Lung (tissue), 16 donors: Measurements from ENCODE around the gene CCN5. TPM values are rescaled to one million over a fixed set of nuclear protein-coding genes. Genes with fewer than 3 reads are reported as not detected.
"Not testable (repeated sequence)": the region's sequence is repeated elsewhere in the genome, so short reads cannot be mapped to it uniquely, and the experiment has no call there.

Experiments used
- ATAC-seq: fragments of 200-7000 bp; cut with Tn5 transposase; one replicate; pipeline ENCODE4 v1.9.1; 2020; ENCODE audit warnings: moderate number of reproducible peaks; ENCODE audit not compliant: insufficient read depth, low FRiP score
- DNase-seq, 3 donors: peaks; one replicate each; pipeline ENCODE4 v3.0.0-alpha.2; 2013 to 2017
- H3K27ac ChIP-seq, 2 donors: one replicate each; pipeline ENCODE4 v1.5.1; 2013; ENCODE audit warnings: mild to moderate bottlenecking in 2 of 2, moderate library complexity in 2 of 2, control low read depth in 1 of 2, inconsistent platforms in 1 of 2, low read depth in 1 of 2, low read length in 1 of 2
- H3K27me3 ChIP-seq, 3 donors: one replicate each; pipeline ENCODE4 v1.5.1; 2013; ENCODE audit warnings: low read length in 2 of 3; ENCODE audit not compliant: control insufficient read depth in 3 of 3, insufficient read depth in 3 of 3
- H3K36me3 ChIP-seq, 4 donors: one replicate each; pipeline ENCODE4 v1.5.1; 2013; ENCODE audit warnings: low read length in 4 of 4, mild to moderate bottlenecking in 1 of 4, moderate library complexity in 1 of 4; ENCODE audit not compliant: control insufficient read depth in 4 of 4, insufficient read depth in 4 of 4
- H3K4me1 ChIP-seq, 5 donors: one replicate each; pipeline ENCODE4 v1.5.1; 2013; ENCODE audit warnings: low read length in 5 of 5, mild to moderate bottlenecking in 2 of 5, moderate library complexity in 1 of 5; ENCODE audit not compliant: control insufficient read depth in 5 of 5, insufficient read depth in 5 of 5
- H3K4me3 ChIP-seq: one replicate; pipeline ENCODE4 v1.5.1; 2013; ENCODE audit warnings: mild to moderate bottlenecking, control low read depth, moderate library complexity
- H3K9ac ChIP-seq, 2 donors: one replicate each; pipeline ENCODE4 v1.5.1; 2013; ENCODE audit warnings: low read length in 2 of 2, control low read depth in 1 of 2; ENCODE audit not compliant: insufficient read depth in 1 of 2
- H3K9me3 ChIP-seq, 4 donors: one replicate each; pipeline ENCODE4 v1.5.1; 2013; ENCODE audit warnings: low read length in 3 of 4, mild to moderate bottlenecking in 1 of 4, moderate library complexity in 1 of 4; ENCODE audit not compliant: control insufficient read depth in 4 of 4, insufficient read depth in 3 of 4
- CTCF ChIP-seq: IDR thresholded peaks from 2 replicates; pipeline ENCODE4 v1.5.1; 2012; ENCODE audit warnings: mild to moderate bottlenecking; ENCODE audit errors: control extremely low read depth, extremely low read depth
- WGBS, 2 donors: extraction: QIAGEN DNeasy Blood & Tissue Kit; methylation state at CpG; one replicate each; pipeline ENCODE4 v1.1.7; 2013; 5-methylcytosine and 5-hydroxymethylcytosine counted together
- long read RNA-seq, 5 donors: transcript quantifications; one replicate each; lab custom pipeline, GENCODE V29; 2026
- polyA plus RNA-seq, 2 donors: library from polyadenylated mRNA; stranded (reverse); fragments of 200-250 nt; gene quantifications; one replicate each; pipeline ENCODE4 v1.2.1, GENCODE V29; 2013
- total RNA-seq, 2 donors: library from RNA; depleted of rRNA in 1 of 2; stranded (reverse); fragments of >200 nt in 1 of 2; gene quantifications; one replicate each; pipeline ENCODE4 v1.2.1, GENCODE V29; 2014 to 2021
- donor health status: control.
- donor health status: control.
- donor health status: Bipolar disorder and iron deficiency.
- donor health status: healthy.
- donor health status: DM: yes; HTN: yes; CAD: no.

The CCN5 gene
- total RNA-seq = 10 to 100 TPM in 1 of 2 donors, under 1 TPM in 1; 0.23 to 44.8 TPM
- 10 to 100 TPM; 24.1 to 92.1 TPM for polyA plus RNA-seq
- long read RNA-seq, donor 1 = 0 reads
- long read RNA-seq, donor 2 = 0 reads
- long read RNA-seq, donor 3, partial matches to known transcripts = 0 of 1 reads
- long read RNA-seq, donor 3, other reads (novel, unspliced or antisense) = 0 of 1 reads
- long read RNA-seq, donor 4 = 0 reads
- long read RNA-seq, donor 5 = 0 reads

DNA sequence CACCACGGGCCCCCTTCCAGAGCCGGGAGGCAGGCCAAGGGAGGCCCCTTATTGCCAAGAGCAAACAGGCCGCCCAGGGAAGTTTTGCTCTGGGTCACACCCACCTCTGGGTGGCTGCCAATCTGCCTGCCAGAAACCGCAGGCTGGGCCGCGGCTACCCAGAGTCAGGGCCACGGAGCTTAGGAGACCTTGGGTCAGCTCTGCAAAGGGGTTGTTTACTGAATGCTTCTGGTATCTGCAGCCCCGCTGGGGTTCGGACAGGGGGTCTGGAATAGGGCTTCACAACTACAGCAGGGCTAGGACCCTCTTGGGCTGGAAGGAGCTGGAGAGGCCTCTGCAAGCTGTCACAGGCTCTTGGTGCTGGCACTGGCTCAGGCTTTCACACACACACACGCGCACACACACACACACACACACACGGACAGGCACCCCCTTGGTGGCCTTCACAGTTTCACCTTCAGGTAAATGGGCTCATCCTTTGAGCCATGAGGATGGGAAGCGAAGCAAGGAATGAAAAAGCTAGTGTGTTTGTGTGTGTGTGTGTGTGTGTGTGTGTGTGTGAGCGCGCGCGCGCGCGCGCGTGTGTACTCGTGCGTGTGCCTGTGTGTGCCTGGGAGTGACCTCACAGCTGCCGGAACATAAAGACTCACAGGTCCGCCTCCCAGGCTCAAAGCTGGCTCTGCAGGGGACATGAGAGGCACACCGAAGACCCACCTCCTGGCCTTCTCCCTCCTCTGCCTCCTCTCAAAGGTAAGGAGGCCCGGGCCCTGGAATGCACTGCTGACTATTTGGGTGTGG is at the start of gene CCN5:
CCN5 (plus strand) TSS at position 669 of the 798 bp plus-strand sequence; CDS start at position 691, 22 bp downstream.
- H3K9me3 ChIP-seq = no peaks in the 10 kb centered on the region
- no peak within 1 kb of the TSS for H3K9ac ChIP-seq
- H3K4me3 ChIP-seq = no peak within 1 kb of the TSS
- H3K27ac ChIP-seq = peak within 1 kb of the TSS; percentile 58 to 85
- 39 to 48% methylated on average over 24 to 28 of the region's 28 CpGs for WGBS, 2 donors
- H3K27me3 ChIP-seq = no peaks in the 10 kb centered on the region
- no peak for TF ChIP-seq CTCF
- ATAC-seq (peak; percentile 76), DNase-seq (peak; percentile 90 to 93 (median 91))
- H3K4me1 ChIP-seq = peaks cover 4 to 45% (median 11%) of the 10 kb centered on the region in 5 donors
- H3K36me3 ChIP-seq = no peaks in the 10 kb centered on the region

DNA sequence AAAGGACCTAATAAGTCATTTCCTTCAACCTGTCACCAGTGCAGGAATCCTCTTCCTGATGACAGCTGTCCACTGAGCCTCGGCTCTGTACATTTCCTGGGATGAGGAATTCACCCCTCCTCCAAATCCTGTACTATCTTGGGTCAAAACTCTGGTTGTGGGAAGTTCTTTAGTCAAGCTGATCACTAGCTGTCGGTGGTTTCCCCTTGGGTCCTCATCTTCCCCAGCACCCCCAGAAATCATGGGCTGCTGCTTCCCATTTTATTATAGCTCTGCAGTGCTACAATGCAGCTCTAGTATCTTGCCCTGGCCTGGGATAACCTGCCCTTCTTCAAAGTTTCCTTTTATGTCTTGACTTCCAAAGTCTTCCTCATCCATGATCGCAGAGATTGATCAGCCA is 49.1 kb upstream of the CCN5 start:
- no peak for DNase-seq
- no peaks in the 10 kb centered on the region for H3K4me1 ChIP-seq
- no peak overlapping the region for H3K9ac ChIP-seq
- TF ChIP-seq CTCF = no peak
- no peak overlapping the region for H3K27ac ChIP-seq
- H3K36me3 ChIP-seq = no peaks in the 10 kb centered on the region
- no peak overlapping the region for H3K4me3 ChIP-seq
- no peak for ATAC-seq
- H3K9me3 ChIP-seq = no peaks in the 10 kb centered on the region
- WGBS, 2 donors = 55 to 67% methylated on average over 3 of the region's 3 CpGs
- no peaks in the 10 kb centered on the region for H3K27me3 ChIP-seq

DNA sequence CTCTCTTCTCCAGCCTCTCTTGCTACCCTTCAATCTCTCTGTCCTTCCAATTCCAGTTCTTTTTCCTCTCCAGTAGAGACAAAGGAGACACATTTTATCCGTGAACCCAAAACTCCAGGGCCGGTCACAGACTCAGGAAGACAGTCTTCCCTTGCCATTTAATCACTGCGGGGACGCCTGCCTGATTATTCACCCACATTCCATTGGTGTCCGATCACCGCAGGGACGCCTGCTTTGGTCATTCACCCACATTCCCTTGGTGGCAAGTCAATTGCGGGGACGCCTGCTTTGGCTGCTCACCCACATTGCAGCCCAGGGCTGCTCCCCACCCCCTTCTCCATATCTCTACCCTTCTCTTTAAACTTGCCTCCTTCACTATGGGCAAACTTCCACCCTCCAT is 44.3 kb upstream of the CCN5 start:
- not testable (repeated sequence) for H3K27ac ChIP-seq, ATAC-seq, H3K36me3 ChIP-seq, H3K4me1 ChIP-seq, H3K4me3 ChIP-seq, H3K9ac ChIP-seq, H3K27me3 ChIP-seq, DNase-seq, H3K9me3 ChIP-seq
- 87 to 90% methylated on average over 9 of the region's 9 CpGs for WGBS, 2 donors

DNA sequence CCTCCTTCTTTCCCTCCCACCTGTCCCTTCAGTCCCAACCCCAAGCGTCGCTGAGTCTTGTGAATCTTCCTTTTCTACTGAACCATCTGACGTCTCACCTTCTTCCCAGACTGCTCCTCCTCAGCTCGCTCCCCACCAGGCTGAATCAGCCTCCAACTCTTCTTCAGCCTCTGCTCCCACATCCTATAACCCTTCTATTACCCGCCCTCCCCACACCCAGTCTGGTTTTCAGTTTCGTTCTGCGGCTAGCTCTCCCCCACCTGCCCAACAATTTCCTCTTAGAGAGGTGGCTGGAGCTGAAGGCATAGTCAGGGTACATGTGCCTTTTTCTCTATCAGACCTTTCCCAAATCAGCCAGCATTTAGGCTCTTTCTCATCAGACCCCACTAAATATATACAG is 43.6 kb upstream of the CCN5 start:
- not testable (repeated sequence) for H3K36me3 ChIP-seq, H3K27me3 ChIP-seq, H3K27ac ChIP-seq, H3K9me3 ChIP-seq, DNase-seq, H3K9ac ChIP-seq, H3K4me3 ChIP-seq, H3K4me1 ChIP-seq, ATAC-seq
- WGBS, 2 donors = 59 to 60% methylated on average over 6 of the region's 7 CpGs

GRCh38 chr20:44672318-44672902 is 42.8 kb upstream of the CCN5 start:
- H3K27me3 ChIP-seq, H3K27ac ChIP-seq, H3K9me3 ChIP-seq, H3K4me1 ChIP-seq, ATAC-seq, H3K4me3 ChIP-seq, H3K9ac ChIP-seq, H3K36me3 ChIP-seq, DNase-seq: not testable (repeated sequence)
- 90 to 93% methylated on average over 23 of the region's 23 CpGs for WGBS, 2 donors
